HG02759 (cell line): Measurements from ENCODE around the gene MACROD1.

Experiments used
- ATAC-seq: cut with Tn5 transposase; IDR thresholded peaks from one replicate; pipeline ENCODE4 v1.9.1; 2021; ENCODE audit warnings: mild to moderate bottlenecking, moderate library complexity; ENCODE audit not compliant: unreplicated experiment

Gene MACROD1

GRCh38 chr11:64038500-64038899 lies 127.4 kb downstream of the MACROD1 start:
- no peak for ATAC-seq

DNA sequence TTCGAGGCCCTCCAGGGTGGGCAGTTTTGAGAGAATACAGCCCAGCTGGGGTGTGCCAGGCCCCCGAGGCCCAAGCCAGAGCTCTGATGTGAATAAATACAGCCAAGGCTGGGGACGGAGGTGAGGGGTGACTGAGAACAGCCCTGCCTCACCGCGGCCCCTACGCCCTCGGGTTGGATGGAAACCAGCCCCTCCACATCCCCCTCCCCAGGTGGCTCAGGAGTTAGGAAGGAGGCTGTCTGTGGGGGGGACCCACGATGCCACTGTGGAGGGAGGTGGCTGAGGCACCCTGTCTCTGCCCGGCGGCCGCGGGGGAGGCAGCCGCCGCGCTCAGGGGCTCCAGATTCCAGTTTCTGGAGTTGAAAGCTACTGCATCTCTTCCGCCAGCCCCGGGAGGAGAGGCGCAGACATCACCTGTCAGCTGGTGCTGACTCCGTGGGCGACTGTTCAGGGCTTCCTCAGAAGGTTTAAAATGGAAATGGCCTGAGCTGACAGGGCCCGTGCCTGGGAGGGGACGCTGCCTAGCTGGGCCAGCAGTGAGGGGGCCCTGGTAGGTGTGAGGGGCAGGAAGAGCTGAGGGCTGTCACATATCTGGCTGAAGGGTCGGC lies 128.8 kb downstream of the MACROD1 start:
- no peak for ATAC-seq

GRCh38 chr11:64036087-64037026 lies 129.6 kb downstream of the MACROD1 start:
- no peak for ATAC-seq

GRCh38 chr11:64035576-64035975 lies 130.3 kb downstream of the MACROD1 start, which contains the start of gene FLRT1:
Gene FLRT1, plus strand, starts transcription at chr11:64035931. Its CDS starts 80,337 bp downstream, at chr11:64116268.
- no peak for ATAC-seq

- ATAC-seq, result no peak
Measured at GRCh38 chr11:64035081-64035524, 130.8 kb downstream of the MACROD1 start.

GRCh38 chr11:64034411-64034811 lies 131.5 kb downstream of the MACROD1 start:
- no peak for ATAC-seq

DNA sequence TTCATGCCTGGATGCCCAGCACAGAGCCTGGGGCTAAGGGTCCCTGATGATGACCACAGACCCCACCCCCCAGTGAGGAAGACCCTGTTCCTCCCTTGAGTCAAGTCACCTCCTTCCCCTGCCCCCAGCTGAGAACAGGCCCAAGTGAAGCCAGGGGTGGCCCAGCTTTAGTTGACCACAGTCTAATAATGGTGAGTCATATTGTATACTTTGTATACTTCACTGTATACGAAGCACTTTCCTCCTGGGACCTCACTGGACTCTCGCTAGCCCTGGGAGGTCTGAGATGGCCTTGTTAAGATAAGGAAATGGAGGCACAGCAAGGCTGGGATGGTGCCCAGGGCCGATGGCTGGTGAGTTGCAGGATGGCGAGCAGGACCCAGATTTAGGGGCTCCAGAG lies 133.9 kb downstream of the MACROD1 start:
- no peak for ATAC-seq

GRCh38 chr11:64031001-64031400 lies 134.9 kb downstream of the MACROD1 start:
- ATAC-seq, result no peak

GRCh38 chr11:64029773-64030172 lies 136.1 kb downstream of the MACROD1 start:
- no peak for ATAC-seq

- ATAC-seq, result no peak
Measured at GRCh38 chr11:64028398-64029115, 137.4 kb downstream of the MACROD1 start.

DNA sequence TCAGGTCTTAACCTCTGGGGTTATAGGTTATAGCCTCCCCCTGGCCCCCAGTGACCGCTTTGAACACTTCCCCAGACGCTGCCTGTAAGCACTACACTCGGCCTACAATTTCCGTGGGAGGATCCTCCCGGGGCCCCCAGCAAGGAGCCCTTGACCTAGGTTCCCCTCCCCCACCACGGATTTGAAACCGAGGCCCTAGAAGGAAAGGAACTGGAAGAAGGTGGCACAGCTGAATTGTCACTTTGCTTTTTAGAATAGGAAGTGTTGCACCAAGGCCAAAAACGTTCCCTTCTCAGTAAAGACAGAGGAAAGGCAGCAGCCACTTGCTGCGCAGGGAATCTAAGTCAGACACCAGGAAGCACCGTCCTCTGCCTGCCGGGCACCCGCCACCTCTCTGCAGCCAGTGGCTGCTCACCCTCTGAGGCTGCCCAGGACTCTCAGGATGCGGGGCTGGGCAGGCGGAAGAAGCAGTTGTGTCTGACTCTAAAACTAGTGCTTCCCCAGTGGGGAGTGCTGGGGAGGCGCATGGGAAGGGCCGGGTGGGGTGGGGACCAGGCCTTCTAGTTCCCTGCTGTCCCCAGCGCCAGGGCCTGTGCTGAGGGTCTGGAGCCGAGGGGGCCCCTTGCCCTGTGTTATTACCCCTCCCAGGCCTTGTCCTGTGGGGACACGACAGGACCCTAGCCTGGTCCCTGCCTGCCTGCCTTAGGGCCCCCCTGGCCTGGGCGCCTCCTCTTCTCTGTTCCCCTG lies 138.1 kb downstream of the MACROD1 start:
- no peak for ATAC-seq

- ATAC-seq, result no peak
Measured at GRCh38 chr11:64026575-64027205, 139.2 kb downstream of the MACROD1 start.

- no peak for ATAC-seq
Measured at GRCh38 chr11:64025205-64025604, 140.7 kb downstream of the MACROD1 start.

DNA sequence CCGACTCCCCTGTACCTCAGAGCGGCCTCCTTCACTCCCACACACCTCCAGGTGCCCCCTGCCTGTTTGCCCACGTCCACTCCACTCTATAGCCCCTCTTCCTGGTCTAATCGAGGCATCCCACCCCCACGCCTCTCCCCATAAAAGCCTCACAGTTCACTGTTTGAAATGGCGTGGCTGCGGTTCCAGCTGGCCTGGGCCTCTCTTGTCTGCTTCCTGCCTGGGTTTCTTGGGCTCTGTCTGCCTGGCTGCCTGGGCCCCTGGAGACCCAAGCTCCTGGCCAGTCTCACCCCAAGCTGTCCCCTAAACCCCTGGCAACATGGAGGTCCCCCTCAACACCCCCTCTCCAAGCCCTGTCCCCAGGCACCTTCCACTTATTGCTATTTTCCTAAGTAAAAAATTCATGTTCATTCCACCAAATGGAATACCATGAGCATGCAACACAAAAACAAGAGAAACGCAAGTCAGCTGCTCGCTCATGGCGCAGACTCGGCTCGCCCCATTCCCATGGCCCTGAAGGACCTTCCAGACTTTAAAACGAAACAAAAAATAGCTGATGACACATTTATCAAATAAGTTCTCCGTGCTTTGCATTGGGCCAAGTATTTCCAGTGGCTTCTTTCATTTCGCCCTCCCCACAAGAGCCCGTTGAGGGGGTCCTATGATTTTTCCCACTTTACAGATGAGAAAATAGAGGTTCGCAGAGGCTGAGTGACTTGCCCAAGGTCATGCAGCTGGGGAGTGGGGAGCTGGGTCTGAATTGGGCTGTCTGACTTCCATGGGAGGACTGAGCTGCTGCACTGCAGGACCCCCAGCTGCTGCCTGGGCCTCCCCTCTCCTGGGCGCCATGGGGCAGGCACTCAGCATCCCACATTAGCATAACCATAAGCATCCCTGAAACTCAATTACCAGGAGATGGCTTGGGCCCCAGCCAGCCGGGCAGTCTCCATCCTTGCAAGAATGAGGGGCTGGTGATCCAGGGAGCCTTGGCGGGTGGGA lies 141.9 kb downstream of the MACROD1 start:
- no peak for ATAC-seq

DNA sequence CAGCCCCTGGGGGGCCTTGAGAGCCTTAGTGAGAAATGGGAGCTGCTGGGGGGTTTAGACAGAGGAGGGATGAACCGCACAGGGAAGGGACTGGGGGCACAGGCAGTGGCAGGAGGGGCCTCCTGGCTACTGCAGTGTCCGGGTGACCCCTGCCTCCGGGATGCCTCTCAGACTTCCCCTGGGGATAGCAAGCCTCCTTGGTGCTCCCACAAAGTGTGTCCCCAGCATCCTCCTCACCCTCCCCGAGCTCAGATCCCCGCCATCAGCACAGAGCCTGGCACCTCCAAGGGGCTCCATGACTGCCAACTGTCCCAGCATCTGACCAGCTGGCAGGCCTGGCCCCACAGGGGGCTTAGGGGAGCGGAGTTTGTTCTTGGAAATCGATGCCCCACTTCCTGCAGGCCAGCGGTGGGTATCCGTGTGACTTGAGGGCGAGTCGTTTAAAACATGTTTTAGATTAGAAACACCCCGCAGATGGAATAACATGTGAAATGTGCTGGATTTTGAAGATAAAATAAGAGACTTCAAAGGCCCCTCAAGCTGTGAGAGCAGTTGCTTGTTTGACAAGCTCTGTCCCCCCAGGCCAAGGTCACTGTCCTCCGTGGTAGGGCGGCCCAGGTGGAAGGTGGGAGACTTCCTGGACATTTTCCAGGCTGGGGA lies 143.7 kb downstream of the MACROD1 start:
- no peak for ATAC-seq

DNA sequence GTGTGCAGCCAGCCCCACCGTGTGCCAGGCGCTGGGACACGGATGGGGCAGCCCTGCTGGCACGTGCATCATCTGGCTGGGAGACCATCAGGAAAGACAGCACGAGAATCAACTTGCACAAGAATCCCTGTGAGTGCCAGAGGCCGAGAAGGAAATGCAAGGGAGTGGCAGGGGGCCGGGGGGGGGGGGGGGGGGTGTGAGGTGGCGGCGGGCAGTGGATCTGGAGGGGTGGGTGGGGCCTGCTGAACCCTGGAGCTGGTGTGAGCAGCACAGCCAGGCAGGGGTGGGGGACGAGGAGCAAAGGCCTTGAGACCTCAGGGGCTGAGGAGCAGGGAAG lies 144.2 kb downstream of the MACROD1 start:
- ATAC-seq, result no peak

DNA sequence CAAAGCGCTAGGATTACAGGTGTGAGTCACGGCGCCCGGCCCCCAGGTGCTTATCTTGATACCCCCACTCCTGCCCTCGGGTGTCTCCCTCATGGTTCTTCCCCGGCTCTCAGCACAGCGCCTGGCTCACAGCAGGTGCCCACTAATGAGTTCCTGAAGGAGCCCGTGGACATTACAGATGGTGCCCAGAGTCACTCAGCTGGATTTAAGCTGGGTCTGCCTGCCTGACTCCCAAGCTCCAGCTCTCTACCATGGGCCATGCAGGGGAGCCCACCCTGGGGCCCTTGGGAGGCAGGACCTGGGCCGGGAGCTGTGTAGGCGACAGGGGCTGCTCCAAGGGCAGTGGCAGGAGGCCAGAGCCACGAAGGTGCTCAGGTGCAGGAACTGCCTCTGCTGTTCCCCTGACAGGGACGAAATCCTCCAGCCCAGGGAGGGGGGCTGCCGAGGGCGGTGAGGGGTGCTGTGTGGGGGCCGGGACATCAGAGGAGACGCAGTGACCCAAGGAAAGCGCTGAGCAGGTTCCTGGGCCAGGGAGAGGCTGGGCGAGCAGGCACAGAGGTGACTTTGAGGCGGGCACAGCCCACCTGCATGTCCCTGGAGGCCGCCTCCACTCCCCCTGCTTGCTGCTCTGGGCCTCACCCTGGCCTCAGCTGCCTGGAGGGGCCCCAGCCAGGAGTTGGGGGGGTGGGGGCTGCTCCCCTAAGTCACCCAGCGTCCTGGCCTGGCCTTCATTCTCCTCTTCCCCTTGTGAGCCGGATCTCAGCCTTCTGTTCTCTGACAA lies 144.7 kb downstream of the MACROD1 start:
- ATAC-seq, result no peak
